Activated CD8-positive, alpha-beta T cell treated with anti-CD3 and anti-CD28 coated beads, Interleukin-2, amount 10 ng/mL, durations not matched to agents 7 days and 5 days (primary cell): ENCODE data around the gene YEATS2. TPM values are rescaled to one million over a fixed set of nuclear protein-coding genes. Genes with fewer than 3 reads are reported as not detected.

Source experiments
- ATAC-seq: fragments of 150-1000 bp; cut with Tn5 transposase; one replicate; pipeline ENCODE4 v1.10.0; 2021; ENCODE audit warnings: moderate library complexity
- CTCF ChIA-PET: fragments of 350-600 bp; sonication (Branson Sonifier 250); formaldehyde crosslinking; loops from one replicate; lab custom pipeline; 2021; ENCODE audit warnings: antibody characterized with exemption; lab: Charles Lee
- POLR2A ChIA-PET: fragments of 350-600 bp; sonication (Branson Sonifier 250); formaldehyde crosslinking; loops from one replicate; lab custom pipeline; 2021; ENCODE audit warnings: antibody characterized with exemption; lab: Charles Lee
- DNase-seq: peaks from one replicate; pipeline ENCODE4 v3.0.0-alpha.2; 2020
- H3K27ac Mint-ChIP-seq: one replicate; pipeline ENCODE4 v1.8.0; 2021; ENCODE audit warnings: mild to moderate bottlenecking, mixed read lengths
- H3K27me3 Mint-ChIP-seq: one replicate; pipeline ENCODE4 v1.8.0; 2021; ENCODE audit warnings: low read depth, mixed read lengths
- H3K36me3 Mint-ChIP-seq: one replicate; pipeline ENCODE4 v1.8.0; 2021; ENCODE audit warnings: low read depth, mixed read lengths
- H3K4me1 Mint-ChIP-seq: one replicate; pipeline ENCODE4 v1.8.0; 2021; ENCODE audit warnings: low read depth, mixed read lengths
- H3K4me3 Mint-ChIP-seq: one replicate; pipeline ENCODE4 v1.8.0; 2021; ENCODE audit warnings: mild to moderate bottlenecking, mixed read lengths
- H3K9me3 Mint-ChIP-seq: one replicate; pipeline ENCODE4 v1.8.0; 2022; ENCODE audit warnings: mixed read lengths; ENCODE audit not compliant: insufficient read depth
- total RNA-seq, 2 experiments: library from RNA; stranded (reverse); gene quantifications; one replicate each; pipeline ENCODE4 v1.2.3, GENCODE V29; 2021

YEATS2 gene
- total RNA-seq, 2 experiments from 2014 or later: 49.3 to 52.6 TPM

DNA sequence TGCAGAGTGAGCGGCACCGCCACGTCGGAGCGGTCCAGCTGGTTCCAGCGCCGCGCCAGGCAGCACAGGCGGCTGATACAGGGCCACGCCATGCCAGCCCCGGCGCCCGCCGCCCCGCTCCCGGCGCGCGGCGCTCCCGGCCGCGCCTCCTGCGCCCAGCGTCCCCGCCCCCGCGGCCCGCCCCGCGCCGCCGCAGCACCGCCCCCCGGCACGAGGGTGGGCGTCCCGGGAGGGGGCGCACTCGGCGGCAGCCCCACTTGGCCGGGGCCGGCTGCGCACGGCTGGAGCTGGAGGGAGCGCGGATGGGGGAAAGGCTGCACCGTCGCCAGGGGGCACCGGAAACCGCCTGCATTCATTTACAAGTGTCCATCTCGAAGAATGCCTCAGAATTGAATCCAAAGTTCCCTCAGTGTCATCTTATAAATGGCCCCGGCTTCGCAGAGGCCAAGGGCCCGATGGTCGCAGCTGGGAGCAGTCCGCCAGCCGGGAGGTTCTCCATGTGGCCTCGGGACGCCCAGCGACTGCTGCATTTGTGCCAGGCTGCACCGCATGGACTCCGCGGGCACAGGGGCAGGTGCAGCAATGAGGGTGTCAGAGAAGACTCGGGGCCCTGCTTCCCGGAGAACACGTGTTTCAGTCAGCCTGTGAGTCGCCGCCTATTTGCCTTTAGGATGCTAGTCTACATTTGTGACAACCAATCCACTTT lies 128.0 kb downstream of the YEATS2 start, which contains the start of gene MAP6D1:
TSS of gene MAP6D1 (minus strand) at position 122 of the 706 bp plus-strand sequence. CDS start at position 92, 30 bp downstream.
- ChIA-PET CTCF (interaction anchor here (1.2 to 5.9 kb wide), 2 partner anchors 9 to 59 kb away, joined by 3 to 28 read pairs; partner anchors contain the start of gene PARL), POLR2A (interaction anchor here (1.2 kb wide), 1 partner anchor 8 kb away, joined by 4 read pairs; no protein-coding TSS in a partner anchor)
- ATAC-seq: peak; percentile 75
- peaks cover 10% of the 10 kb centered on the region for H3K4me1 Mint-ChIP-seq
- peaks cover 3% of the 10 kb centered on the region for H3K27me3 Mint-ChIP-seq
- peak within 1 kb of the TSS; percentile 2 for H3K27ac Mint-ChIP-seq
- DNase-seq: peak; percentile 61
- peak within 1 kb of the TSS; percentile 70 for H3K4me3 Mint-ChIP-seq
- no peaks in the 10 kb centered on the region for H3K9me3 Mint-ChIP-seq
- H3K36me3 Mint-ChIP-seq: peaks cover 5% of the 10 kb centered on the region

DNA sequence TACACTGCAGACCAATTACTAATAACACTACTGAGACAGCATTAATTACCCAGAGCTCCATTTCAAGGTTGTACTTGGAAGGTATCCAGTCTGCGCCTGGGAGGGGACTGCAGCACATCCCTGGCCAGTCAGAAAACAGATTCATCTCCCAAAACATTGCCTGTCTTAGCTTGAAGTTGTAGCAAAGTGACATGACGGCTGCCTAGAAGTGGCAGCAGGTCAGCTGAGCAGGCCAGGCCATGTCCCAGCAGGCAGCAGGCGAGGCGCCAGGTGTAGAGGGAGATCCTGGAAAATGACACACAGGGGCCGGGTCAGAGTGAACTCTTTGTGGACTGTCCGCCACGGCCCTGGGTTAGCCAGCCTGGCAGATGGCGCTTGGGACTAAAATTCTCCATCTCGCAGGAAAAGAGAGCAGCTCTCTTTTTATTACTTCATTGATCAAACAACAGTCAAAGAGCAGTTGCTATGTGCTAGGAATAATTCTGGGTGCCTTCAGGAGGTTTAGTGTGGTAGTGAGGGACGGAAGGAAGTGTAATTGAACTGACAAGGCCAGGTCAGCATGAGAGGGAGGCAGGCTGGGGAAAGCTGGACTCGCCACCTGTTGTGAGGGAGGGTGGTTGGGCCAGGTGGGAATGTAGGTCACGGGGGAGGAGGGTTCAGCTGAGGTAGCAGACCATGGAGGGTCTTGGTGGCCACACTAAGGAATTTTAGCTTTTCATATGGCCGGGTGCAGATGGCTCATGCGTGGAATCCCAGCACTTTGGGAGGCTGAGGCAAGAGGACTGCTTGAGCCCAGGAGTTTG lies 129.1 kb downstream of the YEATS2 start:
- Mint-ChIP-seq H3K27ac (no peak overlapping the region), H3K36me3 (peaks cover 5% of the 10 kb centered on the region), H3K27me3 (peaks cover 3% of the 10 kb centered on the region), H3K4me1 (peaks cover 10% of the 10 kb centered on the region), H3K4me3 (peak overlapping the region; percentile 59), H3K9me3 (no peaks in the 10 kb centered on the region)
- ChIA-PET CTCF (interaction anchor here (0.6 to 5.9 kb wide), 3 partner anchors 10 to 58 kb away, joined by 3 to 28 read pairs (median 3); partner anchors contain the start of gene PARL), POLR2A (interaction anchor here (0.8 to 1.2 kb wide), 2 partner anchors 9 to 12 kb away, joined by 3 to 4 read pairs; no protein-coding TSS in a partner anchor)
- DNase-seq: no peak
- no peak for ATAC-seq

DNA sequence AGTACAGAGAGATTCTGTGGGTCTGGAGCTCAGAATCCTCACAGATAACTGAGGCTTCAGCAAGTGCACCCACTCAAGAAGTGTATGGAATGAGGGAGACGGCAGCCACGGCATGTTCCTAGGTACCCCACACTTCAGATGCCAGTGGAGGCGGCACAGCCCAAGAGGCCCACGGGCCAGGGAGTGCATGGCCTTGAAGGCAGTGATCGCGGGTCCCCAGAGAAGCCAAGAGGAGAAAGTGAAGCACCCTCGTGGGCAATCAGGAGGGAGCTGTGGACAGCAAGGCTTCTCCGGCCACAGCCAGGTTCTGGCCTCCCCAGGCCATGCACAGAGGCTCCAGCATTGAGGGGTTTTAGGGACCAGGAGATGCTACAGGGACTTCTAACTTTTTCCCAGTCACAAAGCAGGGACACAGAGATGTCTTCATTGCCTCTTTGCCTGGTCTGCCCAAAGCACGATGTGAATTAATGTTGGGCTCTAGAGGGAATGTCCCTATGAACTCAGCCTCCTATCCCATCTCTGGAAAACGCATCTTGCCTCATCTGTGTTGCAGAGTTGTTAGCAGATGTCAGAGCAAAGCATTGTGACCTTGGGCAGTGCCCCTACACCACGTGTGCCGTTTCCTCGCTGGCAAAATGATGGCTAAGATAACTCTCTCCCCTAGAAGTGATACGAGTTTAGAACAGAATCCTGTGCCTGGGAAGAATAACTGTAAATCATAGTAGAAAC lies 130.4 kb downstream of the YEATS2 start:
- ChIA-PET CTCF (interaction anchor here (5.9 kb wide), 1 partner anchor 57 kb away, joined by 28 read pairs; the partner anchor contains the start of gene PARL), POLR2A (no interaction called here)
- H3K27me3 Mint-ChIP-seq: peaks cover 3% of the 10 kb centered on the region
- H3K4me1 Mint-ChIP-seq: peaks cover 10% of the 10 kb centered on the region
- H3K27ac Mint-ChIP-seq: no peak overlapping the region
- H3K9me3 Mint-ChIP-seq: no peaks in the 10 kb centered on the region
- H3K4me3 Mint-ChIP-seq: no peak overlapping the region
- ATAC-seq (no peak), DNase-seq (no peak)
- peaks cover 5% of the 10 kb centered on the region for H3K36me3 Mint-ChIP-seq

DNA sequence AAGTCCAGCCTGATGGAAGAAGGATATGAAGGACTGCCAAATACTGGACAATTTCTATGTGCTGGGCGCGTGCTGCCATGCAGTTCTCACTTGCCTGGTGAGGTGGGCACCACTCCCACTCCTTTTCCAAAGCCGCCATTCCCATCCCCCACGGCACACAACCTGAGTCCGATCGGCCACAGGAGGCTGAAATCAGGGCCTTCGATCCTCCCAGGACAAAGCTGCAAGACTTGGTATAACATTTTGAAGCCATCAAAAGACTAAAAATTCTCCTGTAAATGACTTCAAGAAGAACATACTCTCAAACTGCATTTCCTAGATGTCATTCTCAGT lies 130.9 kb downstream of the YEATS2 start:
- ATAC-seq (no peak), DNase-seq (no peak)
- CTCF ChIA-PET: no interaction called here
- H3K9me3 Mint-ChIP-seq: no peaks in the 10 kb centered on the region
- H3K4me3 Mint-ChIP-seq: no peak overlapping the region
- POLR2A ChIA-PET: no interaction called here
- peaks cover 5% of the 10 kb centered on the region for H3K36me3 Mint-ChIP-seq
- H3K4me1 Mint-ChIP-seq: peaks cover 10% of the 10 kb centered on the region
- peaks cover 3% of the 10 kb centered on the region for H3K27me3 Mint-ChIP-seq
- no peak overlapping the region for H3K27ac Mint-ChIP-seq

DNA sequence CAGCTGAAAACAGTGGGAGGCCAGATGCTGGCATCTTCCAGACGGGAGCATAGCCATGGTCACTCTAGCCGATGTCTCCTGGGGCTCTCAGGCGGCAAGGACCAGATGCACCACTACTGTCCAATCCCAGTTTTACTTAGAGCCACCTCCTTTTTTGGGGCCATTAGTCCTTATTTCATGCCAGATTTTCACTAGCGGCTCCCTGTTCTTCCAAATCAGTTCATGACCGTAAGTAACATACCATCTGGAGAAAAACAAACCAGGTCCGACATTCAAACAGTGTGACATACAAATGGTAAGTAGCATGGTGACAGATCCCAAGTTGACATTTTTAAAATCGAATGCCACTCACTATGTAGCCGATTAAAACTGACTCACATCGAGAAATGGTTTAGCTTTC lies 131.9 kb downstream of the YEATS2 start:
- Mint-ChIP-seq H3K27me3 (no peaks in the 10 kb centered on the region), H3K4me1 (peaks cover under 1% of the 10 kb centered on the region), H3K36me3 (peaks cover 5% of the 10 kb centered on the region), H3K27ac (no peak overlapping the region), H3K9me3 (no peaks in the 10 kb centered on the region), H3K4me3 (no peak overlapping the region)
- CTCF ChIA-PET: no interaction called here
- POLR2A ChIA-PET: no interaction called here
- DNase-seq: no peak
- no peak for ATAC-seq

DNA sequence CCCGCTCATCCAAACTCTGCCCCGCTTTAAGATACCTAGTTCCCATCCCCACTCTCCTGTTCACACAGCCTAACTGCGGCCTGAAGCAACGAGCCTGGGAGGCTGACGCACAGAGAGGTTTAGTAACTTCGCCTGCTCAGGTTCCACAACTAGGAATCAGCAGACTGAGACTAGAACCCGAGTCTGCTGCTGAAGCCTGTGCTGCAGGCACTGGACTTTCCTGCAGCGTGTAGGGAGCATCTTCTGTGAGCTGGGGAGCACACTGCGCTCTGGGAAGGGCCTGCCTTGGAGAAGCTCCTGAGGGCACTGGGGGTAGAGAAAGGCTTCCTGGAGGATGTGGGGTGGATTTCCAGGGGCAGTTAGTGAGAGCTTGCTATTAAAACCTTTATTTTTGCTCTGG lies 132.6 kb downstream of the YEATS2 start:
- Mint-ChIP-seq H3K4me3 (no peak overlapping the region), H3K27me3 (no peaks in the 10 kb centered on the region), H3K4me1 (no peaks in the 10 kb centered on the region), H3K27ac (no peak overlapping the region), H3K36me3 (peaks cover 5% of the 10 kb centered on the region), H3K9me3 (no peaks in the 10 kb centered on the region)
- DNase-seq: no peak
- CTCF ChIA-PET: interaction anchor here (1.2 kb wide), 1 partner anchor 10 kb away, joined by 3 read pairs; no protein-coding TSS in a partner anchor
- POLR2A ChIA-PET: interaction anchor here (0.8 kb wide), 1 partner anchor 403 kb away, joined by 3 read pairs; no protein-coding TSS in a partner anchor
- no peak for ATAC-seq

DNA sequence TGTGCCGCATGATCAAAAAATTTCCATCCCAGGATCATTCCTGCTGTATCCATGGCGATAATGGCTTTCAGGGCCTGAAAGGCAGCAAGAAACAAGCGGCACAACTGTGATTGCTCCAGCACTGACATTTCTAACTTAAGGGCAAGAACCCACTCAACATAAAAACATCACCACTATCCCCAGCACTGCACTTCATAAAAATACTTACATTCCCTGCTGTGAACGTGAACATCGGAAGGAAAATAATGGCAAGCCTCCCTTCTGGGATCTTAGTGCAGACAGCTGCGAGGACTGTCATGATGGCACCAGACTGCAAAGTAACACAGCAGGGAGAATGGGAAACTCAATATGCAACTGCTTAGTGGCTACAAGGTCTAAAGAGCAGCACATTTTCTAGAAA lies 135.9 kb downstream of the YEATS2 start:
- DNase-seq: no peak
- ATAC-seq: no peak
- H3K36me3 Mint-ChIP-seq: peaks cover 8% of the 10 kb centered on the region
- H3K27ac Mint-ChIP-seq: no peak overlapping the region
- H3K4me1 Mint-ChIP-seq: no peaks in the 10 kb centered on the region
- H3K9me3 Mint-ChIP-seq: no peaks in the 10 kb centered on the region
- CTCF ChIA-PET: no interaction called here
- POLR2A ChIA-PET: interaction anchor here (1.2 kb wide), 1 partner anchor 12 kb away, joined by 4 read pairs; no protein-coding TSS in a partner anchor
- no peak overlapping the region for H3K4me3 Mint-ChIP-seq
- H3K27me3 Mint-ChIP-seq: no peaks in the 10 kb centered on the region

DNA sequence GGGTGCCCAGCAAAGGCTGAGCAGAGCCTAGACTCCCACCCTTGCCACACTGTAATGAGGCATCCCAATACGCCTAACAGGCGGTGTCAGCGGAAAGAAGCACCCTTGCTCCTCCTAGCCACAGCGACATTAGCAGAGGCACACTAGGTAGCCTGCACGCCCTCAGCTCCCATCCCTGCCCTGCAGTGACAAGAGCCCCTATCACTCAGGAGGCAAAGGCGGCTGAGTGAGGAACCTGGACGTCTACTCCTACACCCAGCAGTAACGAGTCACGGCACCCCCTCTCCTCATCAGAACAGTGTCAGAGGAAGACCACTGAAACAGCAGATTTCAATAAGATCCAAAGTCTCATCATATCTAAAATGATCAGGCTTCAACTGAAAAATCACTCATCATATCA lies 139.8 kb downstream of the YEATS2 start:
- no peak for DNase-seq
- no peak for ATAC-seq
- CTCF ChIA-PET: no interaction called here
- no peak overlapping the region for H3K4me3 Mint-ChIP-seq
- H3K27ac Mint-ChIP-seq: no peak overlapping the region
- H3K36me3 Mint-ChIP-seq: peaks cover 27% of the 10 kb centered on the region
- POLR2A ChIA-PET: no interaction called here
- no peaks in the 10 kb centered on the region for H3K27me3 Mint-ChIP-seq
- H3K9me3 Mint-ChIP-seq: no peaks in the 10 kb centered on the region
- H3K4me1 Mint-ChIP-seq: no peaks in the 10 kb centered on the region

DNA sequence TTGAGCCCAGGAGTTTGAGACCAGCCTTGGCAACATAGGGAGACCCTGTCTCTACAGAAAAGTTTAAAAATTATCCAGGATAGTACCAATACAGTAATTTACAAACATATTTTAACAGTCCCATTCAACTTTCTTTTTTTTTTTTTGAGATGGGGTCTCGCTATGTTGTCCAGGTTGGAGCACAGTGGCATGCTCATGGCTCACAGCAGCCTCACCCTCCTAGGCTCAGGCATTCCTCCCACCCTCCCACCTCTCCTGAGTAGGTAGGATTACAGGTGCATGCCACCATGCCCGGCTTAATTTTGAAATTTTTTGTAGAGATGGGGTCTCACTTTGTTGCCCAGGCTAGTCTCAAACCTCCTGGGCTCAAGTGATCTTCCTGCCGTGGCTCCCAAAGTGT lies 140.3 kb downstream of the YEATS2 start:
- Mint-ChIP-seq H3K27ac (no peak overlapping the region), H3K9me3 (no peaks in the 10 kb centered on the region), H3K4me1 (no peaks in the 10 kb centered on the region), H3K27me3 (no peaks in the 10 kb centered on the region), H3K36me3 (peaks cover 27% of the 10 kb centered on the region), H3K4me3 (no peak overlapping the region)
- no peak for DNase-seq
- ChIA-PET POLR2A (no interaction called here), CTCF (no interaction called here)
- no peak for ATAC-seq

DNA sequence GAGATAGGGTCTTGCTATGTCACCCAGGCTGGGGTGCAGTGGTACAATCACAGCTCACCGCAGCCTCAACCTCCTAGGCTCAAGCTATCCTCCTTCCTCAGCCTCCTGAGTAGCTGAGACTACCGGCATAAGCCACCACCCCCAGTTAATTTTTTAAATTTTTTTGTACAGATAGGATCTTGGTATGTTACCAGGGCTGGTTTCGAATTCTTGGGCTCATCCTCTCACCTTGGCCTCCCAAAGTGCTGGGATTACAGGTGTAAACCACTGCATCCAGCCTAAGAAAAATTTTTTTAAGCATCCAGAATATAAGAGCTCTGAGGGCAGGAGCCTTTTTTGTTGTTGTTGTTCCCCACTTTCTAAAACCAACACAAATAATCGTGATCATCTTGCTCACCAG lies 142.2 kb downstream of the YEATS2 start:
- Mint-ChIP-seq H3K4me3 (no peak overlapping the region), H3K27ac (no peak overlapping the region), H3K36me3 (peaks cover 30% of the 10 kb centered on the region), H3K27me3 (no peaks in the 10 kb centered on the region), H3K4me1 (no peaks in the 10 kb centered on the region), H3K9me3 (no peaks in the 10 kb centered on the region)
- POLR2A ChIA-PET: no interaction called here
- ATAC-seq (no peak), DNase-seq (no peak)
- CTCF ChIA-PET: interaction anchor here (0.8 to 1.5 kb wide), 4 partner anchors 8 to 73 kb away, joined by 3 to 5 read pairs (median 4); partner anchors contain the start of gene PARL

DNA sequence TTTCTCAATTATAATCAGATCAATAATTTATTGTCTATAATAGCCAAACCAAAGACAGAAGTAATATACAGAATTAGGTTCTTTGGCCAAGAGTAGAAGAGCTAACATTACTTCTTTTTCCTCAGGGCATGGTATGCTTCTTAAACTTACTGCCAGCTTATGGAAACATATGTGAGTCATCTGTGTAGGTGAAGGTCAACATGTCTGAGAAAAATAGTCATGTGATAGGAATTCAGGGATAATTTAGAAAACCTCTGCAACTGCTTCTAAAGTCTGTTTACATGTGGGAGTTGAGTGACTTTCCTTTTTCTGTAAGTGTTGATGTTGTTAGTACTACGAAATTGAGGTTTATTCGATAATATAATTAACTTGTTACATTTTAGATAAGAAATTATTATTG lies 147.0 kb downstream of the YEATS2 start:
- POLR2A ChIA-PET: no interaction called here

More for the DNA sequence above, 147.0 kb downstream of the YEATS2 start:
- Mint-ChIP-seq H3K4me3 (no peak overlapping the region), H3K4me1 (no peaks in the 10 kb centered on the region), H3K36me3 (peaks cover 36% of the 10 kb centered on the region), H3K27ac (no peak overlapping the region), H3K27me3 (no peaks in the 10 kb centered on the region), H3K9me3 (no peaks in the 10 kb centered on the region)
- DNase-seq (no peak), ATAC-seq (no peak)
- CTCF ChIA-PET: interaction anchor here (1.1 kb wide), 1 partner anchor 40 kb away, joined by 3 read pairs; the partner anchor contains the start of gene PARL
